ENCODE measurements around the gene PDP2.

- TF ChIP-seq EZH2 (IDR thresholded peaks at IDR 0.05; ENCODE audit: borderline replicate concordance, low read length) = no peak
- no peak for TF ChIP-seq CTCF (conservative IDR thresholded peaks at IDR 0.05 in 1 of 2, IDR thresholded peaks at IDR 0.05 in 1 of 2; ENCODE audit: extremely low read depth in 1 of 2, insufficient read depth in 1 of 2, low read depth in 1 of 2, low read length in 2 of 2)
These were observed 7.8 kb upstream of the PDP2 start for GRCh38 chr16:66872559-66872942.
